ENCODE data around the gene KDM4C. TPM values are rescaled to one million over a fixed set of nuclear protein-coding genes. Genes with fewer than 3 reads are reported as not detected.

KDM4C gene
- total RNA-seq, 1 donor from 2014 or later: 14.7 TPM

DNA sequence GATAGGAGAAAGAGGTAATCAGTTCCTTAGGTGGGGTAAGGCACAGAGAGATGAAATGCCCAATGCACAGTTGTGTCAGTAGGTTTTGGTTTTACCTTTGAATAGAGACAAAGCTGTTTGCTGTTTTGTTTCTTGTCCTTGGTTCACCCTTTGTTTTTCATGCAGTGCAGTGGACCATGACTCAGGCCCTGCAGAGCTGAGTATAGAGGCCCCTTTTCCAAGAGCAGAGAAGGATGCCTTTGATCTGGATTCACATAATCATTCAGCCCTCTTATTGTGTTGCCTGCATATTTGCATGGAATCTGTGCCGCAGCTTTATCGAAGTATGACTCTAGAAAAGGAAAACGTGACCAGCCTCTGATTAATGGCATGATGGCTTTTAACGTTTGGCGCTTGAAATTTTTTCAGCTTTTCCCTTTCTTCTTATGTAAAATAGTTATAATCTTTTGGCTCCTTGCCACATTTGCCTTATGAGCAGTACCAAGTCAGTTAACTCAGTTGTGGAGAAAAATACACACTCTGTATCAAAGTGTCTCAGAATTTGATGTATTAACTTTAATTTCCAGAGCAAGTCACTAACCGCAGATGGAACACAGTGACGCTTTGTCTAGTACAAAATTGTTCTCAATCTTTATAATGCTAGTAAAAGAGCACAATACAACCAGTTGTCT lies 197.6 kb downstream of the KDM4C start:
- Histone ChIP-seq H3K4me3 (ENCODE audit: low read depth, low read length) (no peak overlapping the region), H3K36me3 (ENCODE audit: control insufficient read depth, insufficient read depth, low read length) (no peaks in the 10 kb centered on the region), H3K27me3 (ENCODE audit: control insufficient read depth, insufficient read depth, low read length) (no peaks in the 10 kb centered on the region)
- no peak for DNase-seq (ENCODE audit: low read depth)
- TF ChIP-seq, protein P1, sequence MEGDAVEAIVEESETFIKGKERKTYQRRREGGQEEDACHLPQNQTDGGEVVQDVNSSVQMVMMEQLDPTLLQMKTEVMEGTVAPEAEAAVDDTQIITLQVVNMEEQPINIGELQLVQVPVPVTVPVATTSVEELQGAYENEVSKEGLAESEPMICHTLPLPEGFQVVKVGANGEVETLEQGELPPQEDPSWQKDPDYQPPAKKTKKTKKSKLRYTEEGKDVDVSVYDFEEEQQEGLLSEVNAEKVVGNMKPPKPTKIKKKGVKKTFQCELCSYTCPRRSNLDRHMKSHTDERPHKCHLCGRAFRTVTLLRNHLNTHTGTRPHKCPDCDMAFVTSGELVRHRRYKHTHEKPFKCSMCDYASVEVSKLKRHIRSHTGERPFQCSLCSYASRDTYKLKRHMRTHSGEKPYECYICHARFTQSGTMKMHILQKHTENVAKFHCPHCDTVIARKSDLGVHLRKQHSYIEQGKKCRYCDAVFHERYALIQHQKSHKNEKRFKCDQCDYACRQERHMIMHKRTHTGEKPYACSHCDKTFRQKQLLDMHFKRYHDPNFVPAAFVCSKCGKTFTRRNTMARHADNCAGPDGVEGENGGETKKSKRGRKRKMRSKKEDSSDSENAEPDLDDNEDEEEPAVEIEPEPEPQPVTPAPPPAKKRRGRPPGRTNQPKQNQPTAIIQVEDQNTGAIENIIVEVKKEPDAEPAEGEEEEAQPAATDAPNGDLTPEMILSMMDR (IDR thresholded peaks at IDR 0.05; ENCODE audit: insufficient read depth, low read length, poor library complexity, severe bottlenecking): no peak

DNA sequence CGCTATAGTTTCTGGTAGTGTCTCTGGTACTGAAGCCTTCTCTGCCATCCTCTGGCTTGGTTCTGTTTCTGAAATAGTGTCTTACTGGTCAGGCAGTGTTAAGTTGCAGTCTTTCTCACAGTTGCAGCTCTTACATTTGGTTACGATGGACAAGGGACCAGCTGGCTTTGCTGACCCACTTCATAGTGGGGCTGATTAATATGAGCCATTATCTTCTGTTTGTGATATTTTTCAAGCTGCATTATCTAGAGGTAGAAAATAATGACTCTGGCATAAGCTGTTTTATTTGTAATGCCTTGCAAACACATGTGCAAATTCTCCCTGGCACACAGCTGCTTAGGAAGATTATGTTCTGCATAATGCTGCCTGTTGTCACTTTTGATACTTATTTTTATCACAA lies 199.1 kb downstream of the KDM4C start:
- H3K4me3 ChIP-seq (ENCODE audit: low read depth, low read length): no peak overlapping the region
- H3K36me3 ChIP-seq (ENCODE audit: control insufficient read depth, insufficient read depth, low read length): no peaks in the 10 kb centered on the region
- DNase-seq (ENCODE audit: low read depth): no peak
- no peaks in the 10 kb centered on the region for H3K27me3 ChIP-seq (ENCODE audit: control insufficient read depth, insufficient read depth, low read length)
- TF ChIP-seq, protein P1 (IDR thresholded peaks at IDR 0.05; ENCODE audit: insufficient read depth, low read length, poor library complexity, severe bottlenecking): no peak

DNA sequence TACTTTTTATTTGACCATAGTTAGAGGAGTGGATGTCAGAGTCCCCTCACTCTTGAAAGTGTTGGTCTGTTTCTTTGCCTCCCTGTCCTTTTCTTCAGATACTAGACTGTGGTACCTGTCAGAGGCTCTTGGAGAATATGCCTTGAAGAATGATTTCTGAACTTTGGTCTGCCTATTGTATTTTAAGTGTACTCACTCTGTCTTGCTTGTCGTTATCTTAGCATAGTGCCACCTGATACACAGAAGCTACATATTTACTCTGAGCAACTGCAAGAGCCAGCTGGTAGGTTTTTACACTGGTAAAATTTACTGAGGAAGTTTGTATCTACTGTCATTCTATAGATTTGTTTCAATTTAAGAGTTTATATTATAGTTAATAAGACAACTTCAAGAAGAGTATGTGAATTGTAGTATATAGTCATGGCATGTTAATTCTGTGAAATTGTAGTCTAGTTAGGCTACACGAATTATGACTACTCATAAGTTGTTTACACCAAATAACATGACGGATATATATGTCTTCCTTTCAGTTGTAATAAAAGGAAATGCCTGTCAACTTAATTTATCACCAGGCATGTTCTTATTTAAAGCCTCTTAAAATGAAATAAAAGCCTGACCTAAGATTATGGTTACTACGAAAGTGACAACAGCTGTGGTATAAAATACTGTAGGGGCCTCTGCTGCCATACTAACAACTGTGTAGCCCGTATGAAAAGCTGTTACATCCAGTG lies 201.7 kb downstream of the KDM4C start:
- Histone ChIP-seq H3K27me3 (ENCODE audit: control insufficient read depth, insufficient read depth, low read length) (no peaks in the 10 kb centered on the region), H3K36me3 (ENCODE audit: control insufficient read depth, insufficient read depth, low read length) (no peaks in the 10 kb centered on the region), H3K4me3 (ENCODE audit: low read depth, low read length) (no peak overlapping the region)
- TF ChIP-seq, protein P1 (IDR thresholded peaks at IDR 0.05; ENCODE audit: insufficient read depth, low read length, poor library complexity, severe bottlenecking): no peak
- DNase-seq (ENCODE audit: low read depth): no peak

DNA sequence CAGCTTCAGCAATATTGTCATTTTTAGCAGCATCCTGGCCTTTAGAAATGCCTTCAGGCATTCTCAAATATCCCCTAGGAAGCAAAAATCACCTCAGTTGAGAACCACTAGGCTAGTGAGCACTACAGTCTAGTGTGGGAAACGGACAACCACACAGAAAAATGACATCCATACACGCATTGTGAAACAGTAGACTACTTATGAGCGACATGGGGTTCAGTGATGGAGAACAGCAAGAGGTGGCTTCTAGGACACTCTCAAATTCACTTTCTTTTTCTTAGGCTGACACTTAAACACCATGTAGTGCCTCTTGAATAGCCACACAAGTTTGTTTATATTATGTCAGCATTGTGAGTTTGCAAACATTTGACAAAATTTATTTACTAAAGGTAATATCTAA lies 203.0 kb downstream of the KDM4C start:
- no peaks in the 10 kb centered on the region for H3K27me3 ChIP-seq (ENCODE audit: control insufficient read depth, insufficient read depth, low read length)
- no peak overlapping the region for H3K4me3 ChIP-seq (ENCODE audit: low read depth, low read length)
- TF ChIP-seq, protein P1 (IDR thresholded peaks at IDR 0.05; ENCODE audit: insufficient read depth, low read length, poor library complexity, severe bottlenecking): no peak
- no peaks in the 10 kb centered on the region for H3K36me3 ChIP-seq (ENCODE audit: control insufficient read depth, insufficient read depth, low read length)
- no peak for DNase-seq (ENCODE audit: low read depth)

DNA sequence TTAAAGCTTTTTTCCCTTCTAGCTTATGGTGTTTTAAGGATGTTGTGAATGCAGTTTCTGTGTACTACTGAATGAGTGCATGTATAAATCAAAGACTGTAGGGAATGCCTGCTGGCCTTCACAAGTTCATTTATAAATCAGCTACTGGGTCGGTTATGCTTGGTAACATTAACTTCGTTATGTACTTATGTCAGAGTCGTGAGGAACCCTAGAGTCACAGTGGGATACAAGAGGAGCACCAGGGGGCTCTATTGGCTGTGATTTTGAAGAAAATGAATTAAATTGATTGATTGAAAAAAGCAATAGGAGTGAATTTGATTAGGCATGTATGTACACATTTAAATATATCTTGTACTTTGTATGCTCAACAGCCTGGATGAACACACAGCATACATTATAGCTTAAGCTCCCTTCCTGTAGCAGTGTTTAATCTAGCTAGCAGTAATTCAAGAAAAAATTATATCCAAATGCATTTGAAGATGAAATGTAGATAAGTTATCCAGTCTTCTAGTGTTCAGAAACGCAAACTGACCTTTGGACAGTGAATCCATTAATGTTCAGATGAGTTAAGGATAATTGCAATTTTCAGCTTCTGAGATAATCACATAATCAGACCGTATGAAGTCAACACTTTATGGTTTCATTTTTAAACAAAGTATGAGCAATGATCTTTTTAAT lies 204.2 kb downstream of the KDM4C start:
- Histone ChIP-seq H3K36me3 (ENCODE audit: control insufficient read depth, insufficient read depth, low read length) (no peaks in the 10 kb centered on the region), H3K4me3 (ENCODE audit: low read depth, low read length) (no peak overlapping the region), H3K27me3 (ENCODE audit: control insufficient read depth, insufficient read depth, low read length) (no peaks in the 10 kb centered on the region)
- TF ChIP-seq, protein P1 (IDR thresholded peaks at IDR 0.05; ENCODE audit: insufficient read depth, low read length, poor library complexity, severe bottlenecking): no peak
- DNase-seq (ENCODE audit: low read depth): no peak

All from kidney epithelial cell (primary cell).